K562 (cell line): Measurements from ENCODE around the gene TCFL5.

Source experiments
- CTCF ChIP-seq, 3 experiments: IDR thresholded peaks in 2 of 3; conservative IDR thresholded peaks in 1 of 3; 2 replicates each; pipeline ENCODE4 v1.5.1; 2011 to 2012; ENCODE audit warnings: low read length in 3 of 3, mild to moderate bottlenecking in 3 of 3, control low read depth in 2 of 3, improper control_type of control experiment in 1 of 3, inconsistent platforms in 1 of 3, low read depth in 1 of 3, mixed read lengths in 1 of 3, moderate library complexity in 1 of 3; ENCODE audit not compliant: insufficient read depth in 2 of 3
- RCOR1 ChIP-seq, 2 experiments: IDR thresholded peaks; 2 replicates each; pipeline ENCODE4 v1.6.1; 2012; ENCODE audit warnings: low read depth in 2 of 2, low read length in 2 of 2, borderline replicate concordance in 1 of 2, improper control_type of control experiment in 1 of 2
- TEAD1 ChIP-seq, 2 experiments: fragments of 450-650 bp in 1 of 2; sonication (generic) in 1 of 2; formaldehyde crosslinking; IDR thresholded peaks; 2 replicates each; pipeline versions ENCODE4 v1.4.0 to v1.8.0; 2020 to 2022; ENCODE audit warnings: mild to moderate bottlenecking in 2 of 2, missing genetic modification reagents in 1 of 2

DNA sequence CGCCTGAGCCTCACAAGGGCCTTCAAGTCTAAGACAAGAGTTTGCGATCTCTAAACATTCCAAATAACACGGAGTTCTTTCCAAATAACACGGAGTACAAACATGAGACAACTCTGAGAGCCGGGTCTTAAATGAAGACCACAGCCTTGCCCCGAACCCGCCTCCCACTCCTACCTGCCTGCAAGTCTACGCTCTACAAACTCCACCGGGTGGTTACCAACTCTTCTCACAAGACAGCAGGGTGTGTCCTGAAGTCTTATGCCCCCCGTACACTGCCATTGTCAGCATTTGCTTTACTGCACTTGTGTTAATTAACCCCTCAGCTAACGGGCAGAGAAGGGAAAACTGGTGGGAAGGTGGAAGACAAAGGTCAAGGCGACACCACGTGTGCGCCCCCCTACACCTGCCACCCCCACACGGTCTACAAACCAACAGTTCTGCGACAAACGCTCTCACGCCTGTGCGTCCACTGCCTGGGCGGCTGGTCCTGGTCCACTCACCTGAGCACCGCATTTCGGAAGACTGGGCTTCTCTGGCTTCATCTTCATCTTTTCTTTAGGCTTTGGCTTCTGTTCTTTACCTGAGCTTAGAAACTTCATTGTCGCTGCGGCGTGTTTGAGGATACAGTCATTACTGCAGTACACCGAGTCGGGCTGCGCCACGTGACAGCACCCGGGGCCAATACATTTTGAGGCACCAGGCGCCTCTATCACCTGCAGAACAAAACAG lies 45.2 kb upstream of the TCFL5 start:
- TF ChIP-seq CTCF (IDR thresholded peaks at IDR 0.05 in 2 of 3, conservative IDR thresholded peaks at IDR 0.05 in 1 of 3; ENCODE audit: insufficient read depth in 2 of 3, low read depth in 1 of 3, low read length in 3 of 3) (no peak), TEAD1 (CRISPR knock-in tag; IDR thresholded peaks at IDR 0.05) (no peak), RCOR1 (IDR thresholded peaks at IDR 0.05; ENCODE audit: borderline replicate concordance in 1 of 2, low read depth in 2 of 2, low read length in 2 of 2) (no peak)
